Panc1 (cell line): ENCODE results near the gene TRIM17. TPM values are rescaled to one million over a fixed set of nuclear protein-coding genes. Genes with fewer than 3 reads are reported as not detected.

Experiments
- ATAC-seq: fragments of 200-7000 bp; cut with Tn5 transposase; 2 replicates; pipeline ENCODE4 v1.9.1; 2020; ENCODE audit warnings: mild to moderate bottlenecking, moderate library complexity
- Bru-seq: library from RNA; stranded (reverse); fragments of 400-500 nt; gene quantifications from one replicate; lab custom pipeline; 2021; lab: Mats Ljungman, UMichigan
- BruChase-seq, 2 experiments: library from RNA; stranded (reverse); fragments of 400-500 nt; gene quantifications; one replicate each; lab custom pipeline; 2021; lab: Mats Ljungman, UMichigan
- BruUV-seq: library from RNA; stranded (reverse); fragments of 400-500 nt; replicated peaks from 2 replicates; lab custom pipeline; 2021; lab: Mats Ljungman, UMichigan
- CTCF ChIA-PET: fragments of 300-600 bp; sonication (Branson Sonifier 250); formaldehyde crosslinking; loops from one replicate; lab custom pipeline; 2022; ENCODE audit warnings: antibody characterized with exemption; lab: Charles Lee
- POLR2A ChIA-PET: fragments of 300-600 bp; sonication (Branson Sonifier 250); formaldehyde crosslinking; loops from one replicate; lab custom pipeline; 2022; ENCODE audit warnings: antibody characterized with exemption; lab: Charles Lee
- DNase-seq: peaks from one replicate; pipeline ENCODE4 v3.0.0-alpha.2; 2010; ENCODE audit warnings: low read depth, low spot score
- H3K27ac ChIP-seq: 2 replicates; pipeline ENCODE4 v1.5.1; 2011; ENCODE audit warnings: mild to moderate bottlenecking, low read length, inconsistent platforms
- H3K27me3 ChIP-seq: fragments of 200-500 bp; sonication (Bioruptor generic); 2 replicates; pipeline ENCODE4 v1.6.0; 2014; ENCODE audit warnings: low read length, inconsistent platforms; ENCODE audit not compliant: control insufficient read depth, insufficient read depth
- H3K36me3 ChIP-seq: fragments of 200-500 bp; sonication (Bioruptor generic); 2 replicates; pipeline ENCODE4 v1.5.1; 2014; ENCODE audit warnings: inconsistent platforms, mild to moderate bottlenecking, low read length, moderate library complexity; ENCODE audit not compliant: control insufficient read depth, insufficient read depth
- H3K4me1 ChIP-seq: 2 replicates; pipeline ENCODE4 v1.5.1; 2011; ENCODE audit warnings: inconsistent platforms, mild to moderate bottlenecking, low read length, moderate library complexity; ENCODE audit not compliant: control insufficient read depth, insufficient read depth
- H3K4me3 ChIP-seq, 2 experiments: 2 replicates each; pipeline ENCODE4 v1.5.1; 2011 to 2012; ENCODE audit warnings: low read depth in 2 of 2, low read length in 2 of 2, mild to moderate bottlenecking in 2 of 2, inconsistent platforms in 1 of 2, moderate library complexity in 1 of 2
- H3K9me3 ChIP-seq: fragments of 200-500 bp; sonication (Bioruptor generic); 2 replicates; pipeline ENCODE4 v1.5.1; 2014; ENCODE audit warnings: low read depth, mild to moderate bottlenecking, inconsistent platforms, low read length, moderate library complexity; ENCODE audit not compliant: control insufficient read depth, insufficient read depth
- POLR2AphosphoS5 ChIP-seq: IDR thresholded peaks from 2 replicates; pipeline ENCODE4 v1.6.1; 2012; ENCODE audit warnings: mild to moderate bottlenecking, low read depth, low read length, moderate library complexity
- TCF7L2 ChIP-seq: IDR thresholded peaks from 2 replicates; pipeline ENCODE4 v1.6.1; 2011; ENCODE audit warnings: mild to moderate bottlenecking, low read depth, low read length, inconsistent platforms
- in situ Hi-C: cut with HindIII; loops from 2 replicates; pipeline ENCODE4 v1.10.0; 2016; ENCODE audit warnings: low sequenced_read_pairs, low pct_unique_long_range_greater_than_20kb
- intact Hi-C: fragments of 100-400 bp; cut with micrococcal nuclease; formaldehyde crosslinking; loops from one replicate; pipeline ENCODE4 v1.10.0; 2022; ENCODE audit not compliant: unreplicated experiment
- long read RNA-seq: library from polyadenylated mRNA; unstranded; transcript quantifications from one replicate; pipeline ENCODE4 v2.0.0, GENCODE V29; 2021; ENCODE audit not compliant: unreplicated experiment
- polyA plus RNA-seq: library from polyadenylated mRNA; unstranded; fragments of >200 nt; gene quantifications from one replicate; pipeline ENCODE4 v1.2.1, GENCODE V29; 2012; ENCODE audit warnings: missing spikeins; ENCODE audit not compliant: insufficient read length
- total RNA-seq: library from RNA; stranded (reverse); gene quantifications from one replicate; pipeline ENCODE4 v1.2.1, GENCODE V29; 2021; ENCODE audit not compliant: unreplicated experiment
- TF ChIP-seq, protein P1 (sequence below): fragments of 450-650 bp; IDR thresholded peaks from 2 replicates; pipeline ENCODE4 v1.5.1; 2017; ENCODE audit warnings: mild to moderate bottlenecking
- TF ChIP-seq, protein P2 (sequence below), 2 experiments: IDR thresholded peaks; 2 replicates each; pipeline ENCODE4 v1.6.1; 2011 to 2012; ENCODE audit warnings: low read depth in 2 of 2, control low read depth in 1 of 2, low read length in 1 of 2, mild to moderate bottlenecking in 1 of 2, moderate library complexity in 1 of 2; ENCODE audit not compliant: insufficient read depth in 1 of 2

The TRIM17 gene, protein sequence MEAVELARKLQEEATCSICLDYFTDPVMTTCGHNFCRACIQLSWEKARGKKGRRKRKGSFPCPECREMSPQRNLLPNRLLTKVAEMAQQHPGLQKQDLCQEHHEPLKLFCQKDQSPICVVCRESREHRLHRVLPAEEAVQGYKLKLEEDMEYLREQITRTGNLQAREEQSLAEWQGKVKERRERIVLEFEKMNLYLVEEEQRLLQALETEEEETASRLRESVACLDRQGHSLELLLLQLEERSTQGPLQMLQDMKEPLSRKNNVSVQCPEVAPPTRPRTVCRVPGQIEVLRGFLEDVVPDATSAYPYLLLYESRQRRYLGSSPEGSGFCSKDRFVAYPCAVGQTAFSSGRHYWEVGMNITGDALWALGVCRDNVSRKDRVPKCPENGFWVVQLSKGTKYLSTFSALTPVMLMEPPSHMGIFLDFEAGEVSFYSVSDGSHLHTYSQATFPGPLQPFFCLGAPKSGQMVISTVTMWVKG
- total RNA-seq (1.2 TPM), Bru-seq, nascent RNA (percentile 27 among the genes with signal in this experiment), BruChase-seq, experiment 1, labeled RNA remaining after a 2-hour chase (percentile 27 among the genes with signal in this experiment), BruChase-seq, experiment 2, labeled RNA remaining after a 6-hour chase (percentile 28 among the genes with signal in this experiment)
- polyA plus RNA-seq = 1.0 TPM
- long read RNA-seq, partial matches to known transcripts = 0 of 3 reads
- long read RNA-seq, other reads (novel, unspliced or antisense) = 3 of 3 reads

DNA sequence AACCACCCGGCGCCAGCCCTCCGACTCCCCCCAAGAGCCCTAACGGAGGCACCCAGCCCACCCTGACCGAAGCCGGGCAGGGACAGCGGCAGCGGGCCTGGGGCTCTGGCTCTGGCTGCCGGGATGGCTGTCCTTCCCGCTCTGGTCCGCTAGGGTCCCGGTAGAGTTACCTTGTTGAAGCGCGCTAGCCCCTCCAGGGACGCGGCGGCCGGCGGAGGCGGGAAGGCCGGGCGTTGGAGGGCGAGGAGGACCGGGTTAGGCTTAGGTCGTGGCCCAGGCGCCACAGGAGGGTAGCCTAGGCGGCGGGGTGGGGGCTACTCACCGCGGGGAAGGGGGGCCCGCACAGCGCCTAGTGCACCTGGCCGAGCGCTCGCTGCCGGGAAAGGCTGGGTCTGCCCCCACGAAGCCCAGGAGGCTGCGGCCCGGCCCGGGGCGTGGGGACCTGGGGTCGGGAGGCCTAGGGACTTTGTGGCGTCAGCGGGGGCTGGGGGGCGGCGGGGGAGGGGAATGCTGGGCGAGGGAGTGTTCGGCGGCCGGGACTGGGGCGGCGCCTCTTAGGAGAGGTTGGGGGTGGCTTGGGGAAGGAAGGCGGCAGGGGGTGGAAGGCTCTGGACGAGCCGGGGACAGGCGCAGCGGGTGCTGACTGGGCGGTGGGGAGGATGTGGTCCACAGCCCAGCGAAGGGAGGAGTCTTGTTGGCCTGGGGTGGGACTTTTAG, at the start of gene TRIM17:
TRIM17 (minus strand) TSS at position 645 of the 717 bp plus-strand sequence. CDS start 1,789 bp downstream, outside the sequence.
- intact Hi-C loops = no loop called here
- H3K4me3 ChIP-seq = peak within 1 kb of the TSS; percentile 38 to 43
- ATAC-seq (peak; percentile 80), DNase-seq (no peak)
- in situ Hi-C loops = no loop called here
- H3K36me3 ChIP-seq = no peaks in the 10 kb centered on the region
- H3K9me3 ChIP-seq = no peaks in the 10 kb centered on the region
- no TSS peak for BruUV-seq
- TF ChIP-seq TCF7L2 (no peak), POLR2AphosphoS5 (no peak)
- TF ChIP-seq, protein P1, sequence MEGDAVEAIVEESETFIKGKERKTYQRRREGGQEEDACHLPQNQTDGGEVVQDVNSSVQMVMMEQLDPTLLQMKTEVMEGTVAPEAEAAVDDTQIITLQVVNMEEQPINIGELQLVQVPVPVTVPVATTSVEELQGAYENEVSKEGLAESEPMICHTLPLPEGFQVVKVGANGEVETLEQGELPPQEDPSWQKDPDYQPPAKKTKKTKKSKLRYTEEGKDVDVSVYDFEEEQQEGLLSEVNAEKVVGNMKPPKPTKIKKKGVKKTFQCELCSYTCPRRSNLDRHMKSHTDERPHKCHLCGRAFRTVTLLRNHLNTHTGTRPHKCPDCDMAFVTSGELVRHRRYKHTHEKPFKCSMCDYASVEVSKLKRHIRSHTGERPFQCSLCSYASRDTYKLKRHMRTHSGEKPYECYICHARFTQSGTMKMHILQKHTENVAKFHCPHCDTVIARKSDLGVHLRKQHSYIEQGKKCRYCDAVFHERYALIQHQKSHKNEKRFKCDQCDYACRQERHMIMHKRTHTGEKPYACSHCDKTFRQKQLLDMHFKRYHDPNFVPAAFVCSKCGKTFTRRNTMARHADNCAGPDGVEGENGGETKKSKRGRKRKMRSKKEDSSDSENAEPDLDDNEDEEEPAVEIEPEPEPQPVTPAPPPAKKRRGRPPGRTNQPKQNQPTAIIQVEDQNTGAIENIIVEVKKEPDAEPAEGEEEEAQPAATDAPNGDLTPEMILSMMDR = no peak; the same call in 1 of the 2 replicates
- TF ChIP-seq, protein P2, sequence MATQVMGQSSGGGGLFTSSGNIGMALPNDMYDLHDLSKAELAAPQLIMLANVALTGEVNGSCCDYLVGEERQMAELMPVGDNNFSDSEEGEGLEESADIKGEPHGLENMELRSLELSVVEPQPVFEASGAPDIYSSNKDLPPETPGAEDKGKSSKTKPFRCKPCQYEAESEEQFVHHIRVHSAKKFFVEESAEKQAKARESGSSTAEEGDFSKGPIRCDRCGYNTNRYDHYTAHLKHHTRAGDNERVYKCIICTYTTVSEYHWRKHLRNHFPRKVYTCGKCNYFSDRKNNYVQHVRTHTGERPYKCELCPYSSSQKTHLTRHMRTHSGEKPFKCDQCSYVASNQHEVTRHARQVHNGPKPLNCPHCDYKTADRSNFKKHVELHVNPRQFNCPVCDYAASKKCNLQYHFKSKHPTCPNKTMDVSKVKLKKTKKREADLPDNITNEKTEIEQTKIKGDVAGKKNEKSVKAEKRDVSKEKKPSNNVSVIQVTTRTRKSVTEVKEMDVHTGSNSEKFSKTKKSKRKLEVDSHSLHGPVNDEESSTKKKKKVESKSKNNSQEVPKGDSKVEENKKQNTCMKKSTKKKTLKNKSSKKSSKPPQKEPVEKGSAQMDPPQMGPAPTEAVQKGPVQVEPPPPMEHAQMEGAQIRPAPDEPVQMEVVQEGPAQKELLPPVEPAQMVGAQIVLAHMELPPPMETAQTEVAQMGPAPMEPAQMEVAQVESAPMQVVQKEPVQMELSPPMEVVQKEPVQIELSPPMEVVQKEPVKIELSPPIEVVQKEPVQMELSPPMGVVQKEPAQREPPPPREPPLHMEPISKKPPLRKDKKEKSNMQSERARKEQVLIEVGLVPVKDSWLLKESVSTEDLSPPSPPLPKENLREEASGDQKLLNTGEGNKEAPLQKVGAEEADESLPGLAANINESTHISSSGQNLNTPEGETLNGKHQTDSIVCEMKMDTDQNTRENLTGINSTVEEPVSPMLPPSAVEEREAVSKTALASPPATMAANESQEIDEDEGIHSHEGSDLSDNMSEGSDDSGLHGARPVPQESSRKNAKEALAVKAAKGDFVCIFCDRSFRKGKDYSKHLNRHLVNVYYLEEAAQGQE (IDR thresholded peaks at IDR 0.05; ENCODE audit: insufficient read depth in 1 of 2, low read depth in 2 of 2, low read length in 1 of 2) = no peak
- peak within 1 kb of the TSS; percentile 39; the same call in 1 of the 2 replicates for H3K27ac ChIP-seq
- POLR2A ChIA-PET = no interaction called here
- no peaks in the 10 kb centered on the region for H3K27me3 ChIP-seq
- CTCF ChIA-PET = no interaction called here
- H3K4me1 ChIP-seq = peaks cover 6% of the 10 kb centered on the region; the same call in 1 of the 2 replicates

DNA sequence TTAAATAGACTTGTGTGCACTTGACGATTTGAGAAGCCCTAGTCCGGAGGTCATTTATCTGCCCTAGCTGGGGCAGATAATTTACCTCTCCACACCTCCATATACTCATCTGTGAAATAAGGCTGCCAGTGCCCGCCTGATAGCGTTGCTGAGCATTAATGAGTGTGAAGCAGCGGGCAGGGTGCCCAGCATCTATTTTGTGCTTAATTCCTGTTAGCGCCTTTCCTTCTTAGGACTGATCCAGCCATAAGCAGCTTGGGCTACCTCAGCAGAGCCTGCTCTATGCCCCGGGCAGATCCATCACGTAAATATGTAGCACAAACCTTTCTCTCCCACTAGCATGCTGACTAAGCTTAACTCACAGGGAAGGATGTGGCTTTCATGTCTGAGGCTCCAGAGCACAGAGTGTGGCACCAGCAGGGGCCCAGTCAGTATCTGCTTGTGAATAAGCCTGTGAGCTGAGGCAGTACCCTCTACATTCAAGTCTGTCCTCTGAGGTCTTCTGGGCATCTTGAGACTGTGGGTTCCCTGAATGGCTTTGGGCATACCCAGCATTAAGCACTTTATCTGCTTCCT, 49.0 kb upstream of the TRIM17 start:
- no peak overlapping the region for H3K4me3 ChIP-seq
- in situ Hi-C loops = no loop called here
- no peaks in the 10 kb centered on the region for H3K9me3 ChIP-seq
- peaks cover 8% of the 10 kb centered on the region for H3K27me3 ChIP-seq
- BruUV-seq = no TSS peak
- POLR2A ChIA-PET = no interaction called here
- H3K27ac ChIP-seq = no peak overlapping the region
- H3K36me3 ChIP-seq = no peaks in the 10 kb centered on the region
- no peak for TF ChIP-seq TCF7L2
- ATAC-seq (no peak), DNase-seq (no peak)
- CTCF ChIA-PET = interaction anchor here (0.6 kb wide), 1 partner anchor 98 kb away, joined by 3 read pairs; no protein-coding TSS in a partner anchor
- intact Hi-C loops = no loop called here
- H3K4me1 ChIP-seq = 0 out of 2 replicates have a peak, but pooled peaks cover 6% of the 10 kb centered on the region
